A673 (cell line): ENCODE results near the gene TAF10. TPM values are rescaled to one million over a fixed set of nuclear protein-coding genes. Genes with fewer than 3 reads are reported as not detected.

Experiments used
- BruUV-seq: library from RNA; stranded (reverse); fragments of 400-500 nt; replicated peaks from 2 replicates; lab custom pipeline; 2021; lab: Mats Ljungman, UMichigan
- CTCF ChIA-PET: fragments of 300-600 bp; sonication (Branson Sonifier 250); formaldehyde crosslinking; loops from one replicate; lab custom pipeline; 2022; ENCODE audit warnings: antibody characterized with exemption; lab: Charles Lee
- POLR2A ChIA-PET: fragments of 300-600 bp; sonication (Branson Sonifier 250); formaldehyde crosslinking; loops from one replicate; lab custom pipeline; 2022; ENCODE audit warnings: antibody characterized with exemption; ENCODE audit not compliant: low non-redundant PET; lab: Charles Lee
- DNase-seq: peaks from one replicate; pipeline ENCODE4 v3.0.0-alpha.2; 2015; ENCODE audit warnings: low spot score
- H3K27ac ChIP-seq: fragments of 200-600 bp; sonication (generic); 2 replicates; pipeline ENCODE4 v1.5.1; 2016; ENCODE audit warnings: mixed run types, low read depth, mild to moderate bottlenecking, mixed read lengths, antibody characterized with exemption, low read length; ENCODE audit not compliant: poor library complexity, severe bottlenecking
- H3K27me3 ChIP-seq: fragments of 200-600 bp; sonication (generic); replicated peaks from 2 replicates; pipeline ENCODE4 v1.6.1; 2017; ENCODE audit warnings: mixed run types, low read depth, mild to moderate bottlenecking, mixed read lengths, antibody characterized with exemption, low read length; ENCODE audit not compliant: insufficient read depth, poor library complexity
- H3K36me3 ChIP-seq: fragments of 200-600 bp; sonication (generic); 2 replicates; pipeline ENCODE4 v1.6.1; 2016; ENCODE audit warnings: mixed run types, mild to moderate bottlenecking, mixed read lengths, antibody characterized with exemption, low read length; ENCODE audit not compliant: insufficient read depth, poor library complexity, severe bottlenecking
- H3K4me1 ChIP-seq: fragments of 200-600 bp; sonication (generic); 2 replicates; pipeline ENCODE4 v1.6.1; 2017; ENCODE audit warnings: mixed run types, mild to moderate bottlenecking, mixed read lengths, antibody characterized with exemption, low read length; ENCODE audit not compliant: insufficient read depth, poor library complexity, severe bottlenecking
- H3K4me3 ChIP-seq: fragments of 200-600 bp; sonication (generic); 2 replicates; pipeline ENCODE4 v1.5.1; 2016; ENCODE audit warnings: low read depth, mixed run types, mild to moderate bottlenecking, mixed read lengths, low read length; ENCODE audit not compliant: poor library complexity, severe bottlenecking
- H3K9me3 ChIP-seq: fragments of 200-600 bp; sonication (generic); 2 replicates; pipeline ENCODE4 v1.6.1; 2016; ENCODE audit warnings: mixed run types, low read depth, mild to moderate bottlenecking, mixed read lengths, antibody characterized with exemption, low read length; ENCODE audit not compliant: poor library complexity, severe bottlenecking
- EZH2 ChIP-seq: fragments of 200-600 bp; sonication (generic); IDR thresholded peaks from 2 replicates; pipeline ENCODE4 v1.6.1; 2017; ENCODE audit warnings: borderline replicate concordance, low read depth, mild to moderate bottlenecking, mixed read lengths, antibody characterized with exemption, low read length; ENCODE audit not compliant: poor library complexity, severe bottlenecking
- intact Hi-C: fragments of 100-400 bp; cut with micrococcal nuclease; formaldehyde crosslinking; loops from one replicate; pipeline ENCODE4 v1.10.0; 2022; ENCODE audit not compliant: unreplicated experiment
- total RNA-seq: library from RNA; stranded (reverse); gene quantifications from 2 replicates; pipeline ENCODE4 v1.2.3, GENCODE V29; 2021
- TF ChIP-seq, protein P1 (sequence below): fragments of 300-800, 200-600 bp; sonication (generic); conservative IDR thresholded peaks from 2 replicates; pipeline ENCODE4 v1.5.1; 2017; ENCODE audit warnings: low read depth, mild to moderate bottlenecking, antibody characterized with exemption, low read length, moderate library complexity, mixed read lengths

TAF10 gene
- total RNA-seq, 1 experiment from 2014 or later = 112 TPM

- BruUV-seq = no TSS peak
- Histone ChIP-seq H3K4me1 (no peaks in the 10 kb centered on the region), H3K27ac (no peak overlapping the region), H3K4me3 (no peak overlapping the region), H3K36me3 (no peaks in the 10 kb centered on the region), H3K9me3 (no peaks in the 10 kb centered on the region), H3K27me3 (no peaks in the 10 kb centered on the region)
- ChIA-PET CTCF (no interaction called here), POLR2A (no interaction called here)
- intact Hi-C loops = no loop called here
- DNase-seq = no peak
- TF ChIP-seq, protein P1, sequence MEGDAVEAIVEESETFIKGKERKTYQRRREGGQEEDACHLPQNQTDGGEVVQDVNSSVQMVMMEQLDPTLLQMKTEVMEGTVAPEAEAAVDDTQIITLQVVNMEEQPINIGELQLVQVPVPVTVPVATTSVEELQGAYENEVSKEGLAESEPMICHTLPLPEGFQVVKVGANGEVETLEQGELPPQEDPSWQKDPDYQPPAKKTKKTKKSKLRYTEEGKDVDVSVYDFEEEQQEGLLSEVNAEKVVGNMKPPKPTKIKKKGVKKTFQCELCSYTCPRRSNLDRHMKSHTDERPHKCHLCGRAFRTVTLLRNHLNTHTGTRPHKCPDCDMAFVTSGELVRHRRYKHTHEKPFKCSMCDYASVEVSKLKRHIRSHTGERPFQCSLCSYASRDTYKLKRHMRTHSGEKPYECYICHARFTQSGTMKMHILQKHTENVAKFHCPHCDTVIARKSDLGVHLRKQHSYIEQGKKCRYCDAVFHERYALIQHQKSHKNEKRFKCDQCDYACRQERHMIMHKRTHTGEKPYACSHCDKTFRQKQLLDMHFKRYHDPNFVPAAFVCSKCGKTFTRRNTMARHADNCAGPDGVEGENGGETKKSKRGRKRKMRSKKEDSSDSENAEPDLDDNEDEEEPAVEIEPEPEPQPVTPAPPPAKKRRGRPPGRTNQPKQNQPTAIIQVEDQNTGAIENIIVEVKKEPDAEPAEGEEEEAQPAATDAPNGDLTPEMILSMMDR = no peak
- no peak for TF ChIP-seq EZH2
These were observed 17.5 kb upstream of the TAF10 start for GRCh38 chr11:6629573-6629891.

DNA sequence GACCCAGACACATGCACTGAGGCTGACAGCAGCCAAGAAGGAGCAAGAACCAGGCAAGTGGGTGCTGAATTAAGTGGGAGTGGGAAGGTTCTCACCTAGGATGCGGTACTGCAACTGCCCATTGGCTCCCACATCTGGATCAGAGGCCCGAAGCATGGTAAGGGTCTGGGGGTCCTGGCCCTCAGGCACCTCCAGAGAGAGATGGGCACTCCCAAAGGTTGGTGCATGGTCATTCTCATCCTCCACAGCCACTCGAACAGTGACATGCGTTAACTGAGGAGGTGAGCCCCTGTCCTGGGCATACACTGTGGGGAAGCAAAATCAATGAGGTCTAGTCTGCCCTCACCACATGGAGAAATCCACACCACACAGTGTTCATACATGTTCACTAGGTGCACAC lies 16.5 kb upstream of the TAF10 start:
- CTCF ChIA-PET = no interaction called here

GRCh38 chr11:6627762-6628241 lies 15.8 kb upstream of the TAF10 start:
- Histone ChIP-seq H3K27me3 (no peaks in the 10 kb centered on the region), H3K36me3 (no peaks in the 10 kb centered on the region), H3K9me3 (no peaks in the 10 kb centered on the region), H3K4me1 (no peaks in the 10 kb centered on the region), H3K4me3 (no peak overlapping the region), H3K27ac (no peak overlapping the region)
- TF ChIP-seq EZH2 = no peak
- TF ChIP-seq, protein P1 = no peak
- ChIA-PET POLR2A (no interaction called here), CTCF (no interaction called here)
- BruUV-seq = no TSS peak
- DNase-seq = no peak
- intact Hi-C loops = no loop called here

More for the DNA sequence above, 16.5 kb upstream of the TAF10 start:
- intact Hi-C loops = no loop called here
- no peak overlapping the region for H3K4me3 ChIP-seq
- no peaks in the 10 kb centered on the region for H3K27me3 ChIP-seq
- TF ChIP-seq EZH2 = no peak
- POLR2A ChIA-PET = no interaction called here
- H3K36me3 ChIP-seq = no peaks in the 10 kb centered on the region
- no peaks in the 10 kb centered on the region for H3K9me3 ChIP-seq
- no peak for DNase-seq
- H3K27ac ChIP-seq = no peak overlapping the region
- H3K4me1 ChIP-seq = no peaks in the 10 kb centered on the region
- no TSS peak for BruUV-seq

DNA sequence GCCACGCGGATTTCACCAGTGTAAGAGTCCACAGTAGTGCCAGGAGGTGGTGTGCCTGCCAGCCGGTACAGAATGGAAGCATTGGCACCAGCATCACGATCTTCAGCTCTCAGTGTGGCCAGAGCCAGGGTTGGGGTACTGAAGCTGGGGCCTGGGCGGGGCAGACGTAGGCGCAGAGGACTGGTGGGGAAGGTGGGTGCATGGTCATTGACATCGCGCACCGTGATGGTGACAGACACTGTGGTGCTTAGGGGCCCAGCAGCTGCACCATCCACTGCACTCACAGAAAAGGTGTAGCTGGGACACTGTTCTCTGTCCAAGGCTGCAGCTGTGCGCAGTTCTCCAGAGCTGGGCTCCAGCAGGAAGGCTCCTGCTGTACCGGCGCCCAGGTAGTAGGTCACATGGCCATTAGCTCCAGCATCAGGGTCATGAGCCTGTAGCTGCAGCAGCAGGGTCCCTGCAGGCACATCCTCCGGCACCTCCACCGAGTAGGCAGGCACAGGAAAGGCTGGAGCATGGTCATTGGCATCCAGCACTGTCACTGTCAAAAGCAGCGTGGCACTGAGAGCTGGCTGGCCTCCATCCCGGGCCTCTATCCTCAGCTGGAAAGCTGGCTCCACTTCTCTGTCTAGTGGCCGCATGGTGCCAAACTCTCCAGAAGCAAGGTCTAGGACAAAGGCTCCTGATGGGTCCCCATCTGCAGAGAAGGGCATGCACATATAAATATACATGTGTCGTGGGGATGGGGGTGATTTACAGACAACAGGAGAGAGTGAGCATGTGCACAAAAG lies 15.2 kb upstream of the TAF10 start:
- TF ChIP-seq, protein P1 = no peak
- no peak for TF ChIP-seq EZH2
- no peaks in the 10 kb centered on the region for H3K27me3 ChIP-seq
- H3K4me1 ChIP-seq = no peaks in the 10 kb centered on the region
- H3K36me3 ChIP-seq = no peaks in the 10 kb centered on the region
- POLR2A ChIA-PET = no interaction called here
- H3K9me3 ChIP-seq = no peaks in the 10 kb centered on the region
- no TSS peak for BruUV-seq
- CTCF ChIA-PET = no interaction called here
- intact Hi-C loops = no loop called here
- DNase-seq = no peak
- H3K4me3 ChIP-seq = no peak overlapping the region
- no peak overlapping the region for H3K27ac ChIP-seq
